ENCODE data around the gene SHISAL1. TPM values are rescaled to one million over a fixed set of nuclear protein-coding genes. Genes with fewer than 3 reads are reported as not detected.

SHISAL1 gene
- total RNA-seq, 1 experiment from 2014 or later: not detected

- intact Hi-C loops (cut with micrococcal nuclease; ENCODE audit: unreplicated experiment): no loop called here
- BruUV-seq (replicated peaks): no TSS peak
- H3K4me3 ChIP-seq (ENCODE audit: low read depth, low read length): no peak overlapping the region
Observed at GRCh38 chr22:44207981-44208317, 104.8 kb downstream of the SHISAL1 start.

GRCh38 chr22:44207173-44207980, 105.4 kb downstream of the SHISAL1 start:
- no peaks in the 10 kb centered on the region for H3K36me3 Mint-ChIP-seq (ENCODE audit: insufficient read depth, unreplicated experiment)
- H3K9me3 ChIP-seq: no peaks in the 10 kb centered on the region
- H3K4me1 ChIP-seq: no peaks in the 10 kb centered on the region
- no peak overlapping the region for H3K4me3 Mint-ChIP-seq (ENCODE audit: unreplicated experiment)
- no peaks in the 10 kb centered on the region for H3K27me3 ChIP-seq (replicated peaks; ENCODE audit: control insufficient read depth, insufficient read depth, low read length)
- intact Hi-C loops (cut with micrococcal nuclease; ENCODE audit: unreplicated experiment): no loop called here
- H3K36me3 ChIP-seq (ENCODE audit: control insufficient read depth, insufficient read depth, low read length): no peaks in the 10 kb centered on the region
- CTCF ChIA-PET: no interaction called here
- no peak for DNase-seq
- POLR2A ChIA-PET: no interaction called here
- peaks cover 26% of the 10 kb centered on the region for H3K27me3 Mint-ChIP-seq (ENCODE audit: insufficient read depth, unreplicated experiment)
- no peak overlapping the region for H3K4me3 ChIP-seq (ENCODE audit: low read depth, low read length)
- no peak overlapping the region for H3K27ac Mint-ChIP-seq (ENCODE audit: unreplicated experiment)
- H3K4me1 Mint-ChIP-seq (ENCODE audit: low read depth, unreplicated experiment): no peaks in the 10 kb centered on the region
- no TSS peak for BruUV-seq (replicated peaks)
- TF ChIP-seq CTCF (IDR thresholded peaks at IDR 0.05; ENCODE audit: insufficient read depth in 1 of 2, low read depth in 1 of 2, low read length in 1 of 2, severe bottlenecking in 1 of 2, unreplicated experiment in 1 of 2): no peak
- H3K9me3 Mint-ChIP-seq (ENCODE audit: unreplicated experiment): peaks cover 14% of the 10 kb centered on the region

More at GRCh38 chr22:44207981-44208317, 104.8 kb downstream of the SHISAL1 start:
- no peak overlapping the region for H3K27ac Mint-ChIP-seq (ENCODE audit: unreplicated experiment)
- no peaks in the 10 kb centered on the region for H3K9me3 ChIP-seq
- POLR2A ChIA-PET: no interaction called here
- DNase-seq: no peak
- no peaks in the 10 kb centered on the region for H3K4me1 ChIP-seq
- H3K9me3 Mint-ChIP-seq (ENCODE audit: unreplicated experiment): peaks cover 14% of the 10 kb centered on the region
- H3K27me3 Mint-ChIP-seq (ENCODE audit: insufficient read depth, unreplicated experiment): peaks cover 24% of the 10 kb centered on the region
- no peaks in the 10 kb centered on the region for H3K27me3 ChIP-seq (replicated peaks; ENCODE audit: control insufficient read depth, insufficient read depth, low read length)
- TF ChIP-seq CTCF (IDR thresholded peaks at IDR 0.05; ENCODE audit: insufficient read depth in 1 of 2, low read depth in 1 of 2, low read length in 1 of 2, severe bottlenecking in 1 of 2, unreplicated experiment in 1 of 2): no peak
- H3K4me3 Mint-ChIP-seq (ENCODE audit: unreplicated experiment): no peak overlapping the region
- H3K36me3 Mint-ChIP-seq (ENCODE audit: insufficient read depth, unreplicated experiment): no peaks in the 10 kb centered on the region
- no peaks in the 10 kb centered on the region for H3K4me1 Mint-ChIP-seq (ENCODE audit: low read depth, unreplicated experiment)
- H3K36me3 ChIP-seq (ENCODE audit: control insufficient read depth, insufficient read depth, low read length): no peaks in the 10 kb centered on the region
- CTCF ChIA-PET: no interaction called here

GRCh38 chr22:44206696-44207095, 106.1 kb downstream of the SHISAL1 start:
- Histone ChIP-seq H3K36me3 (ENCODE audit: control insufficient read depth, insufficient read depth, low read length) (no peaks in the 10 kb centered on the region), H3K27me3 (replicated peaks; ENCODE audit: control insufficient read depth, insufficient read depth, low read length) (no peaks in the 10 kb centered on the region; the same call in 1 of the 2 replicates), H3K9me3 (no peaks in the 10 kb centered on the region), H3K4me3 (ENCODE audit: low read depth, low read length) (no peak overlapping the region), H3K4me1 (no peaks in the 10 kb centered on the region)
- CTCF ChIA-PET: no interaction called here
- peaks cover 27% of the 10 kb centered on the region for H3K27me3 Mint-ChIP-seq (ENCODE audit: insufficient read depth, unreplicated experiment)
- no peak for DNase-seq
- POLR2A ChIA-PET: no interaction called here
- intact Hi-C loops (cut with micrococcal nuclease; ENCODE audit: unreplicated experiment): no loop called here
- no peaks in the 10 kb centered on the region for H3K36me3 Mint-ChIP-seq (ENCODE audit: insufficient read depth, unreplicated experiment)
- BruUV-seq (replicated peaks): no TSS peak
- no peak for TF ChIP-seq CTCF (IDR thresholded peaks at IDR 0.05; ENCODE audit: insufficient read depth in 1 of 2, low read depth in 1 of 2, low read length in 1 of 2, severe bottlenecking in 1 of 2, unreplicated experiment in 1 of 2)
- H3K9me3 Mint-ChIP-seq (ENCODE audit: unreplicated experiment): peaks cover 14% of the 10 kb centered on the region
- no peak overlapping the region for H3K4me3 Mint-ChIP-seq (ENCODE audit: unreplicated experiment)
- H3K27ac Mint-ChIP-seq (ENCODE audit: unreplicated experiment): no peak overlapping the region
- H3K4me1 Mint-ChIP-seq (ENCODE audit: low read depth, unreplicated experiment): no peaks in the 10 kb centered on the region

Measured in Caco-2 (cell line).